Neural progenitor cell (in vitro differentiated cells): ENCODE results near the gene AKAP6. TPM values are rescaled to one million over a fixed set of nuclear protein-coding genes. Genes with fewer than 3 reads are reported as not detected.

Experiments used
- DNase-seq: peaks from one replicate; pipeline ENCODE4 v3.0.0-alpha.2; 2016; ENCODE audit warnings: low spot score
- H2AFZ ChIP-seq: fragments of 200-600 bp; sonication (generic); replicated peaks from 2 replicates; pipeline ENCODE4 v1.6.1; 2016; ENCODE audit warnings: antibody characterized with exemption
- H3F3A ChIP-seq: fragments of 200-600 bp; sonication (generic); 2 replicates; pipeline ENCODE4 v1.6.1; 2016; ENCODE audit warnings: antibody characterized with exemption, low read depth
- H3K27ac ChIP-seq: fragments of 200-600 bp; sonication (generic); 2 replicates; pipeline ENCODE4 v1.5.1; 2016; ENCODE audit warnings: mild to moderate bottlenecking
- H3K27me3 ChIP-seq: fragments of 200-600 bp; sonication (generic); 2 replicates; pipeline ENCODE4 v1.6.1; 2016; ENCODE audit warnings: mild to moderate bottlenecking, moderate library complexity
- H3K36me3 ChIP-seq: fragments of 200-600 bp; sonication (generic); 2 replicates; pipeline ENCODE4 v1.5.1; 2016
- H3K4me1 ChIP-seq: fragments of 200-600 bp; sonication (generic); 2 replicates; pipeline ENCODE4 v1.6.1; 2016; ENCODE audit warnings: mixed run types
- H3K4me2 ChIP-seq: fragments of 200-600 bp; sonication (generic); 2 replicates; pipeline ENCODE4 v1.6.1; 2016
- H3K4me3 ChIP-seq: fragments of 200-600 bp; sonication (generic); 2 replicates; pipeline ENCODE4 v1.5.1; 2016
- H3K79me2 ChIP-seq: fragments of 200-600 bp; sonication (generic); 2 replicates; pipeline ENCODE4 v1.6.1; 2016; ENCODE audit warnings: low read depth
- H3K9ac ChIP-seq: fragments of 200-600 bp; sonication (generic); 2 replicates; pipeline ENCODE4 v1.6.1; 2016
- H3K9me3 ChIP-seq: fragments of 200-600 bp; sonication (generic); 2 replicates; pipeline ENCODE4 v1.5.1; 2016; ENCODE audit warnings: low read depth
- H4K20me1 ChIP-seq: fragments of 200-600 bp; sonication (generic); 2 replicates; pipeline ENCODE4 v1.6.1; 2016; ENCODE audit warnings: low read depth
- H3K27ac Mint-ChIP-seq: 3 replicates; pipeline ENCODE4 v1.8.0; 2021; ENCODE audit warnings: mixed read lengths
- H3K27me3 Mint-ChIP-seq: 2 replicates; pipeline ENCODE4 v1.8.0; 2022; ENCODE audit warnings: low read depth, mild to moderate bottlenecking, inconsistent platforms, moderate library complexity, mixed read lengths; ENCODE audit not compliant: insufficient read depth
- H3K36me3 Mint-ChIP-seq: 3 replicates; pipeline ENCODE4 v1.8.0; 2021; ENCODE audit warnings: mixed read lengths
- H3K4me1 Mint-ChIP-seq: 3 replicates; pipeline ENCODE4 v1.8.0; 2021; ENCODE audit warnings: mixed read lengths
- H3K4me3 Mint-ChIP-seq: 3 replicates; pipeline ENCODE4 v1.8.0; 2021; ENCODE audit warnings: mild to moderate bottlenecking, moderate library complexity, mixed read lengths
- H3K9me3 Mint-ChIP-seq: 3 replicates; pipeline ENCODE4 v1.8.0; 2020; ENCODE audit warnings: mixed read lengths
- CTCF ChIP-seq: fragments of 200-600 bp; sonication (generic); IDR thresholded peaks from 2 replicates; pipeline ENCODE4 v1.5.1; 2017; ENCODE audit warnings: antibody characterized with exemption, mild to moderate bottlenecking
- EZH2 ChIP-seq: fragments of 200-600 bp; sonication (generic); IDR thresholded peaks from 2 replicates; pipeline ENCODE4 v1.6.1; 2017; ENCODE audit warnings: antibody characterized with exemption, mild to moderate bottlenecking, moderate library complexity
- EZH2phosphoT487 ChIP-seq: fragments of 200-600 bp; sonication (generic); IDR thresholded peaks from 2 replicates; pipeline ENCODE4 v1.6.1; 2017; ENCODE audit warnings: antibody characterized with exemption
- total RNA-seq: library from RNA; depleted of rRNA; stranded (reverse); fragments of >200 nt; gene quantifications from 2 replicates; pipeline ENCODE4 v1.2.3, GENCODE V29; 2015; ENCODE audit warnings: low replicate concordance

The AKAP6 gene
- total RNA-seq, 1 donor from 2014 or later = 3.7 TPM

GRCh38 chr14:32435411-32435810 lies 106.3 kb downstream of the AKAP6 start:
- Histone ChIP-seq H3K4me2 (no peak overlapping the region), H3K27me3 (no peaks in the 10 kb centered on the region), H3F3A (no peaks in the 10 kb centered on the region), H3K9me3 (no peaks in the 10 kb centered on the region), H3K4me1 (no peaks in the 10 kb centered on the region), H3K27ac (no peak overlapping the region), H2AFZ (no peak overlapping the region), H4K20me1 (no peaks in the 10 kb centered on the region), H3K9ac (no peak overlapping the region), H3K79me2 (no peaks in the 10 kb centered on the region), H3K36me3 (no peaks in the 10 kb centered on the region), H3K4me3 (no peak overlapping the region)
- DNase-seq = no peak
- H3K4me1 Mint-ChIP-seq = no peaks in the 10 kb centered on the region
- no peaks in the 10 kb centered on the region for H3K9me3 Mint-ChIP-seq
- no peak overlapping the region for H3K4me3 Mint-ChIP-seq
- TF ChIP-seq EZH2 (no peak), EZH2phosphoT487 (no peak), CTCF (no peak)
- no peaks in the 10 kb centered on the region for H3K27me3 Mint-ChIP-seq
- H3K36me3 Mint-ChIP-seq = no peaks in the 10 kb centered on the region
- no peak overlapping the region for H3K27ac Mint-ChIP-seq

GRCh38 chr14:32436993-32437392 lies 107.9 kb downstream of the AKAP6 start:
- H3K27me3 Mint-ChIP-seq = no peaks in the 10 kb centered on the region
- no peaks in the 10 kb centered on the region for H3K79me2 ChIP-seq
- no peak overlapping the region for H3K27ac Mint-ChIP-seq
- H3K27me3 ChIP-seq = no peaks in the 10 kb centered on the region
- no peak overlapping the region for H3K4me2 ChIP-seq
- no peak overlapping the region for H3K9ac ChIP-seq
- TF ChIP-seq EZH2phosphoT487 = no peak
- TF ChIP-seq CTCF = no peak
- no peak for TF ChIP-seq EZH2
- no peaks in the 10 kb centered on the region for H3K4me1 ChIP-seq
- H3K36me3 Mint-ChIP-seq = no peaks in the 10 kb centered on the region
- no peak overlapping the region for H3K4me3 Mint-ChIP-seq
- H3K4me3 ChIP-seq = no peak overlapping the region
- no peak for DNase-seq
- H3K4me1 Mint-ChIP-seq = no peaks in the 10 kb centered on the region
- no peaks in the 10 kb centered on the region for H3F3A ChIP-seq
- H4K20me1 ChIP-seq = no peaks in the 10 kb centered on the region
- H2AFZ ChIP-seq = no peak overlapping the region
- no peaks in the 10 kb centered on the region for H3K9me3 ChIP-seq
- H3K36me3 ChIP-seq = no peaks in the 10 kb centered on the region
- no peak overlapping the region for H3K27ac ChIP-seq
- no peaks in the 10 kb centered on the region for H3K9me3 Mint-ChIP-seq

- H3K4me1 Mint-ChIP-seq = no peaks in the 10 kb centered on the region
- no peaks in the 10 kb centered on the region for H3K36me3 ChIP-seq
- no peaks in the 10 kb centered on the region for H3K36me3 Mint-ChIP-seq
- no peaks in the 10 kb centered on the region for H3F3A ChIP-seq
- no peaks in the 10 kb centered on the region for H3K79me2 ChIP-seq
- no peak overlapping the region for H3K4me2 ChIP-seq
- no peak overlapping the region for H3K4me3 ChIP-seq
- no peaks in the 10 kb centered on the region for H3K9me3 ChIP-seq
- no peak overlapping the region for H3K9ac ChIP-seq
- H3K4me1 ChIP-seq = no peaks in the 10 kb centered on the region
- H3K27ac ChIP-seq = no peak overlapping the region
- no peaks in the 10 kb centered on the region for H3K27me3 Mint-ChIP-seq
- H3K9me3 Mint-ChIP-seq = no peaks in the 10 kb centered on the region
- no peak overlapping the region for H3K4me3 Mint-ChIP-seq
- H2AFZ ChIP-seq = no peak overlapping the region
- H3K27me3 ChIP-seq = no peaks in the 10 kb centered on the region
- TF ChIP-seq CTCF (no peak), EZH2 (no peak), EZH2phosphoT487 (no peak)
- no peaks in the 10 kb centered on the region for H4K20me1 ChIP-seq
- DNase-seq = no peak
- H3K27ac Mint-ChIP-seq = no peak overlapping the region
Observed at GRCh38 chr14:32438517-32438916, 109.4 kb downstream of the AKAP6 start.
